NCI-H2081 (cell line): ENCODE measurements around the gene TNFSF13.

Source experiments
- DNase-seq, 2 experiments: peaks; one replicate each; lab custom pipeline; 2025; lab: John Stamatoyannopoulos, UW

The TNFSF13 gene

GRCh38 chr17:7552621-7553051 is 5.9 kb upstream of the TNFSF13 start:
- DNase-seq: no peak

GRCh38 chr17:7553356-7553755 is 5.2 kb upstream of the TNFSF13 start:
- no peak for DNase-seq

- DNase-seq: no peak
Observed at GRCh38 chr17:7555320-7555948, 3.1 kb upstream of the TNFSF13 start.

GRCh38 chr17:7556627-7557026 is 1.9 kb upstream of the TNFSF13 start:
- no peak for DNase-seq

- no peak for DNase-seq
Observed at GRCh38 chr17:7557147-7557764, 1.3 kb upstream of the TNFSF13 start.

- DNase-seq: peak; percentile 49 to 73
Observed at GRCh38 chr17:7557775-7558543, 591 bp upstream of the TNFSF13 start.

GRCh38 chr17:7559320-7560171 is 996 bp downstream of the TNFSF13 start:
- DNase-seq: peak in 1 of 2 experiments; percentile 24

GRCh38 chr17:7560172-7561027 is 1.9 kb downstream of the TNFSF13 start:
- peak in 1 of 2 experiments; percentile 58 for DNase-seq

- peak; percentile 70 for DNase-seq
Observed at GRCh38 chr17:7561028-7561575, 2.6 kb downstream of the TNFSF13 start.

GRCh38 chr17:7561589-7562207 is 3.1 kb downstream of the TNFSF13 start, which contains the start of gene SENP3:
Gene SENP3 (plus strand): TSS chr17:7561919. CDS start chr17:7563077, 1,158 bp downstream.
- DNase-seq: peak; percentile 80 to 84

- DNase-seq: no peak
Observed at GRCh38 chr17:7562208-7562605, 3.7 kb downstream of the TNFSF13 start.

GRCh38 chr17:7563115-7563869 is 4.7 kb downstream of the TNFSF13 start:
- DNase-seq: no peak

GRCh38 chr17:7569571-7569970 is 11.0 kb downstream of the TNFSF13 start:
- DNase-seq: no peak

- no peak for DNase-seq
Observed at GRCh38 chr17:7570351-7570750, 11.8 kb downstream of the TNFSF13 start.

GRCh38 chr17:7572338-7572587 is 13.7 kb downstream of the TNFSF13 start:
- no peak for DNase-seq

GRCh38 chr17:7572588-7573323 is 14.2 kb downstream of the TNFSF13 start:
- DNase-seq: peak; percentile 93 to 97

- peak; percentile 78 to 79 for DNase-seq
Observed at GRCh38 chr17:7573324-7574080, 15.0 kb downstream of the TNFSF13 start.
